G401.6 (cell line): ENCODE data around the gene TSPAN13.

Source experiments
- FAIRE-seq: peaks from 2 replicates; lab custom pipeline; 2012; peaks lifted over from hg19 to GRCh38; lab: Jason Lieb, UNC

The TSPAN13 gene

GRCh38 chr7:16753102-16753931 lies at the start of gene TSPAN13:
Gene TSPAN13 (plus strand): TSS chr7:16753755. CDS start chr7:16753968, 213 bp downstream.
- FAIRE-seq, result no peak

DNA sequence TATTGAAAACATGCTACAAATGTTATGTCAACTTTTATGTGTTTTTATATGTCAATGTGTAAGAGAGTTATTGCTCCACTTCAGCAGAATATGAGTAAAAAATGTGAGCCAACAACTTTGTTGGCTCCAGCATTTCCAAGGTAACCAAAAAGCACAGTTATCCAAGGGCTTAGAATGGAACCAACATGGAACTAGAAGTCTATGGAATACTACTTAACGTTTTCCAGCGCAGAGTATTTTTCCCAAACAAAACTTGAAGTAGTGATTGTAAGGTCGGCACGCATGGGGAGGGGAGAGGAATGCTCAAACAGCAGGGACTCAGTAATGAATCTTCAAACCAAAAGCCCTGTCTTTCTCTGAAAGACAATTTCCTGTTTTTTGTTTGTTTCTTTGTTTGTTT lies 45.0 kb upstream of the TSPAN13 start:
- FAIRE-seq, result no peak

- FAIRE-seq, result no peak
These were observed 44.6 kb upstream of the TSPAN13 start for GRCh38 chr7:16708980-16709379.

DNA sequence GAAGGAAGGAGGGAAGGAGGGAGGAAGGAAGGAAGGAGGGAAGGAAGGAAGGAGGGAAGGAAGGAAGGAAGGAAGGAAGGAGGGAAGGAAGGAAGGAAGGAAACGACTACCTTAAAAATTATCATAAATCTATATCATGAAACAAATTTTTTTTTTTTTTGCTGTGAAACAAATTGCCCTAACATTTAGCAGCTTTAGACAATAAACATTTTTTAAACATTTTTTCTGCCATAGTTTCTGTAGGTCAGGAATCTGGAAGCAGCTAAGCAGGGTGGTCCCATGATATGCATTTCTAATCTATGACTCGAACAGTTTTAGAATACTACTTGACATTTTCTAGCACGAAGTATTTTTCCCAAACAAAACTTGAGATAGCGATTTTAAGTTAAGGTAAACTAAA lies 42.9 kb upstream of the TSPAN13 start:
- no peak for FAIRE-seq

DNA sequence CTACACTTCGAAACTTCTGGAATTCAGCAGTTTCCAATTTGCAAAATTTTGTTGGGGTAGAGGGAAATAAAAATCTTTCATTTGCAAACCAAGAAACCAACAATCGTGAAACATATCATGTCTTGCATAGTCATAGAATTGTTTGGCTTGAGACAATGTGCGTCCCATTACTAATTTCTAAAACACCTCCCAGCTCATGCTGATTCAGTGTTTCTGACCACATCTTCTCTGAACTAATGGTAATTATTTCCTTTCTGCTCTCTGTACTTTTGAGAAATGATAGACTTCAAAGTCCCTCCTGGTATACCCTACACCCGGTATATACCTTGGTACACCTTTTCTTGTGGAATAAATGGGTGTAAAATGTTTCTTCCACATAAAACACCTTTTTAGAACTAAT lies 41.8 kb upstream of the TSPAN13 start:
- FAIRE-seq, result no peak

DNA sequence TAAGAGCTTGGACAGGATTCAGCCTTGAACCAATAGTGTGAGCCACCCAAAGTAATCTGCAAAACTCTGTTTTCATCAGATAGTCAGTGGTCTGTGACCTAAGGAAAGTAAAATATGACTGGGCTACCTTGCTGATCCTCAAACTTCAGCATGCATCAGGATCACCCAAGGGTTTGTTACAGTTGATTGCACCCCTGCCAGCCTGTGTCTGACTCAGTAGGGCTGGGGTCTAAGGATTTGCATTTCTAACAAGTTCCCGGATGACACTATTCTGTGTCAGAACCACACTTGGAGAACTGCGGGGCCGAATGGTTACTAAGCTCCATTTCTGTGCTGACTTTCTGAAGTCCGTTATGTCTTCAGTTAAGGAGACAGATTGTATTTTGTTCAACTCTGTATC lies 40.6 kb upstream of the TSPAN13 start:
- FAIRE-seq, result no peak

GRCh38 chr7:16715928-16716327 lies 37.6 kb upstream of the TSPAN13 start:
- no peak for FAIRE-seq

GRCh38 chr7:16718111-16718656 lies 35.4 kb upstream of the TSPAN13 start:
- peak; percentile 80 for FAIRE-seq

- FAIRE-seq, result no peak
These were observed 33.9 kb upstream of the TSPAN13 start for GRCh38 chr7:16719699-16720098.

GRCh38 chr7:16721541-16721940 lies 32.0 kb upstream of the TSPAN13 start:
- FAIRE-seq, result no peak

DNA sequence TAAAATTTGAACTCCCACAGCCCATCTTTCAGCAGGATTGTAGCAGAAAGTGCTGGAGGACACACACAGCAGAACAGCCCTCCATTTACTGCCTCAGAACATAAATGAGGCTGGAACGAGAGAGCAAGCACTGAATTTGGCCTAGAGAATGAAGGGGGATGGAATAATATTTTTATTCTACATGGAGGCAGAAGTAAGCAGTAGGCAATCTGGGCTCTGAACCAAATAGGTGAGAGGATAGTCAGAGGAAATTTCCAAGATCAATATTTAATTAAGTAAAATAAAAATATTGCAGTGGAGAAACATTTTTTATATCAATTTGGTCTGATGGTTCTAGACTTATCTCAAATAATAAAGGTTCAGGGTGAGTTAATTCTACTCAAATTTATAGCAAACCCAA lies 29.2 kb upstream of the TSPAN13 start:
- no peak for FAIRE-seq

DNA sequence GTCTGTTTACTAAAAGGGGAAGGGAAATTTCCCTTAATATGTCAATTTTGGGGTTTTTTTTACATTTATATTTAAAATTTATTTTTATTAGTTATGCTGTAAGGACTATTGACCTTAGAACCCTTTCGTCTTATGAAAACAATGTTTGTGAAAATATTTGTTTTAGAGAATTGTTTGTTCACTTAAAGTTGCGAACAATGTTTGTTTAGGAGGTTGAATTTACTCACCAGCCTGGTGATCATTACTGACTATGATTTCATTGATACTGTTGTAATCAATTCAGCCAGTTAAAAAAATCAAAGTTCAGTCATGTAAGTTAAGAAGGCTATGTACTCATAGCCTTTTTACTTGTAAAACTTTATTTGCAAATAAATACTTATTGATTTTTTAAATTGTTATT lies 27.4 kb upstream of the TSPAN13 start:
- FAIRE-seq, result peak; percentile 61

DNA sequence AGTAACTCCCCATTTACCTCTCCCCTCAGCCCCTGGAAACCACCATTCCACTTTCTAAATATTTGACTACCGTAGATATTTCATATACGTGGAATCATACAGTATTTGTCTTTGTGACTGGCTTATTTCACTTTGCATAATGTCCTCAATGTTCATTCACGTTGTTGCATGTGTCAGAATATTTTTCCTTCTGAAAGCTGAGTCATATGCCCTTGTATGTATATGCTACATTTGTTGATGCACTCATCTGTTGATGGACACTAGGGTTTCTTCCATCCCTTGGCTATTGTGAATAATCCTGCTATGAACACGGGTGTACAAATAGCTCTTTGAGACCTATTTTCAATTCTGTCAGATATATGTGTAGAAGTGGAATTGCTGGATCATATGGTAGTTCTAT lies 25.8 kb upstream of the TSPAN13 start:
- FAIRE-seq, result no peak

DNA sequence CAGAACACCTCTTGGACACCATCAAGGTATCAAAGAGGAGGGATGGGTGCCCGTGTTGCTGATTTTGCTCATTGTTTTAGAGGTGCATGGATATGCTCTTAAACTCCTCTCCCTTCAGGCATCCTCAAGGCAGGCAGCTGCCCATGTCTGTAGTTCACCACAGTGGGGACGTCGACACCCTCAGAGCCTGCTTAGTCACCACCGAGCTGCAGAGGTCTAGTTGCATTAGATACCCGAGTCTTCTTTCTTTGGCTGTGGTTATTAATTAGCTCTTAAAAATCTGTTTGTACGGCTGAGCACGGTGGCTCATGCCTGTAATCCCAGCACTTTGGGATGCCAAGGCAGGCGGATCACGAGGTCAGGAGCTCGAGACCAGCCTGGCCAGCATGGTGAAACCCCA lies 24.7 kb upstream of the TSPAN13 start:
- no peak for FAIRE-seq

GRCh38 chr7:16729541-16729940 lies 24.0 kb upstream of the TSPAN13 start:
- no peak for FAIRE-seq

- no peak for FAIRE-seq
These were observed 22.6 kb upstream of the TSPAN13 start for GRCh38 chr7:16730937-16731336.

DNA sequence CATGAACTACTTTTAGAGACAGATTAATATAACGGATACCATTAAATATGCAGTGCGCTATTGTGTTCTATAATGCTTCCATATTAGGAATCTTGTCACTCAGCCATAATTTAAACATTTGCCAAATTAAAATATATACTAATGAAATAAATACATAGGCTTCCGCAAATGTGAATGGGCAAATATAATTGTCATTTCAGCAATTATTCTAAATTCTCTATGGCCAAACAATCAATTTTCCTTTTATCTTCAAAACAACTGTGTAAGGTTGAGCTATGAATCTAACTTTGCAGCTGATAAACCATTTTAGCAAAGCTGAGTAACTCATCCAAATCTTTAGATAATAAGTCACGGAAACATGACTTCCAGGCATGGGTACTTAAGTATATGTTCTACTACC lies 20.7 kb upstream of the TSPAN13 start:
- no peak for FAIRE-seq

GRCh38 chr7:16734148-16734726 lies 19.3 kb upstream of the TSPAN13 start:
- FAIRE-seq, result no peak

DNA sequence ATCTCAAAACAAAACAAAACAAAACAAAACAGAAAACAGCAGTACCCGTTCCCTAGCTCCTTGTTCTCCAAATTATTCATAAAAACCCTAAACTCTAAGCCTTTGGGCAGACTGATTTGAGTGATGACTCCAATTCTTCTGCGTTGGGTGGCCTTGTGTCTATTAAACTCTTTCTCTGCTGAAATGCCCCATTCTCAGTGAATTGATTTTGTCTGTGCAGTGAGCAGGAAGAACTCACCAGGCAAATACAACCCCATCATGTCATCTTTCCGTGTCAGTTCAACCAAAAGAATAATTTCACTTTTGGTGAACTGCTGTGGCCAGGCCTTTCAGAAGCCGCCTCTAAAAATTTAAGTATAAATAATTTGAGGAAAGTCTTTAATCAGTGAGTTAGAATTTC lies 18.5 kb upstream of the TSPAN13 start:
- no peak for FAIRE-seq

DNA sequence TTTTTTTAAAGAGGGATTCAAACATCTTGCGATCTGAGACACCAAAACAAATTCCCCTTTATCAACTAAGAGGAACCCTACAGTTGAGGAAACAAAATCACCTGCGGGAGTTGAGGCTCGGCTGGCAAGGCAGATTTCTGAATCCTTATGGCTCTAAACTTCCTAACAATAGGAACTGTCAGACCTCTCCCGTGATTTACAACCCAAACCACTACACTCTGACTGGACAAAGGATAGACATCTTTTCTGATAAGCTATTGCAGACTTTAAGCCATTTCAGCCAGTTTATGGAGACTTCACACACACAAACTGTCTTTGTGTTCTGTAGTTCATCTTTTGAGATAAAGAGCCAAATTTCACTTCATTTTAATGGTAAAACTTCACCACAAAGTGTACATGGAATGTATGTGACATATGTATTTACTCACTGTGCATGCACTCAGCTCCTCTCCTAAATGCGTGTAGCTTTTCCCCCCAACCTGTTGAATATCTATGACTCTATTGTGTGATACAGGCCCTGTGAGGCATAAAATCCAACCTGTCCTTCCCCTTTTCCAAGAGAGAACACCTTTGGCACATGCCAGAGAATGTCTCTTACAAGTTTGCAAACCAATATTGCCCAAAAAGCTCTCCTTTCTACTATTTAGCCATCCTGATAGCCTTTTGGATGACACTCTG lies 15.4 kb upstream of the TSPAN13 start:
- FAIRE-seq, result no peak

DNA sequence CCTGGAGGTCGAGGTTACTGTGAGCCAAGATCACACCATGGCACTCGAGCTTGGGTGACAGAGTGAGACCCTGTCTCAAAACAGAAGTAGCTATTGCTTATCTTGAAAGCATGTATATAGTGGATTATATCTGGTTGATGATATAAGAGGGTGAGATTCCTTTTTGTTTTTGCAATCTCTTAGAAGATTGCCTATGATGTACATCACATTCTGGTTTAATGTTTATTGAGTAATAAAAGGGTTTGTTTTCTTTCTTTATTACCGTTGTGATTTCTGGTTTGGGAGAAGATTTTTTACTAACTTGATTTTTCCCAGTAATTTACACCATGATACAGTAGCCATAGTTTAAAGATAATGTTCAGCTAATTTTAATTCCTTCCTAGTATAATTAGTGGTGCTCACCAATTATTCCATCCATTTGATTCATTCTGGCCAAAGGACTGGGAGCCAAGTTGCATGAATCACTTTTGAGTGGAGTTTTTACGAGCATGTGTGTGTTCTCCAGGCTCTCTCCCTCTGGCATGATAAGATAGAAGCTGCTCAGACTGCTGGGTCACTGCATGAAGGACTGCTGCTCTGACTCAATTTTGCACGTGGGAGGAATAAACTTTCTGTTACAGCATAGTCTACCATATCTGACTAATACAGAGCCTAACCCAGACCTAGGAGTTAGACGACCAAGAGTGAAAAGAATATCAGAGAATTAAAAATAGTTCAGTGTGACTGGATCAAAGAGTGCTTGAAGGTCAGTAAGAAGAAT lies 13.5 kb upstream of the TSPAN13 start:
- no peak for FAIRE-seq

GRCh38 chr7:16740623-16740953 lies 13.0 kb upstream of the TSPAN13 start:
- FAIRE-seq, result no peak

GRCh38 chr7:16740996-16741395 lies 12.6 kb upstream of the TSPAN13 start:
- no peak for FAIRE-seq
